Endothelial cell of umbilical vein (primary cell): ENCODE results near the gene TEDC2.

ENCODE experiments used
- EZH2 ChIP-seq: IDR thresholded peaks from 2 replicates; pipeline ENCODE4 v1.6.1; 2012; ENCODE audit warnings: borderline replicate concordance, low read depth, mild to moderate bottlenecking, moderate library complexity, low read length, inconsistent platforms; ENCODE audit not compliant: severe bottlenecking
- FOS ChIP-seq: IDR thresholded peaks from 2 replicates; pipeline ENCODE4 v1.6.1; 2011; ENCODE audit warnings: mild to moderate bottlenecking, low read length, moderate library complexity, borderline replicate concordance; ENCODE audit not compliant: insufficient read depth
- GATA2 ChIP-seq: IDR thresholded peaks from 2 replicates; pipeline ENCODE4 v1.7.0; 2011; ENCODE audit warnings: low read depth, mild to moderate bottlenecking, moderate library complexity, mixed read lengths, low read length; ENCODE audit not compliant: insufficient read length, insufficient read depth
- JUN ChIP-seq: IDR thresholded peaks from 2 replicates; pipeline ENCODE4 v1.6.1; 2011; ENCODE audit warnings: borderline replicate concordance, low read depth; ENCODE audit not compliant: insufficient read length, insufficient read depth
- MYC ChIP-seq: IDR thresholded peaks from one replicate; pipeline ENCODE4 v1.6.1; 2011; ENCODE audit warnings: mild to moderate bottlenecking, low read depth, low read length
- POLR2A ChIP-seq: IDR thresholded peaks from 2 replicates; pipeline ENCODE4 v1.6.1; 2012; ENCODE audit warnings: low read depth, mild to moderate bottlenecking, control low read depth, low read length
- POLR2AphosphoS5 ChIP-seq: IDR thresholded peaks from 2 replicates; pipeline ENCODE4 v1.6.1; 2012; ENCODE audit warnings: low read depth, mild to moderate bottlenecking, control low read depth, low read length, moderate library complexity; ENCODE audit not compliant: insufficient read depth
- TF ChIP-seq, protein P1 (sequence below), 2 donors: IDR thresholded peaks; 1 replicate in 1 of 2; 2 replicates in 1 of 2; pipeline ENCODE4 v1.5.1; 2011; ENCODE audit warnings: low read length in 2 of 2, mild to moderate bottlenecking in 2 of 2, moderate library complexity in 2 of 2, control low read depth in 1 of 2, inconsistent platforms in 1 of 2, low read depth in 1 of 2; ENCODE audit not compliant: insufficient read depth in 1 of 2; ENCODE audit errors: extremely low read depth in 1 of 2
- TF ChIP-seq, protein P2 (sequence below): IDR thresholded peaks from 2 replicates; pipeline ENCODE4 v1.6.1; 2011; ENCODE audit not compliant: insufficient read depth, insufficient read length

DNA sequence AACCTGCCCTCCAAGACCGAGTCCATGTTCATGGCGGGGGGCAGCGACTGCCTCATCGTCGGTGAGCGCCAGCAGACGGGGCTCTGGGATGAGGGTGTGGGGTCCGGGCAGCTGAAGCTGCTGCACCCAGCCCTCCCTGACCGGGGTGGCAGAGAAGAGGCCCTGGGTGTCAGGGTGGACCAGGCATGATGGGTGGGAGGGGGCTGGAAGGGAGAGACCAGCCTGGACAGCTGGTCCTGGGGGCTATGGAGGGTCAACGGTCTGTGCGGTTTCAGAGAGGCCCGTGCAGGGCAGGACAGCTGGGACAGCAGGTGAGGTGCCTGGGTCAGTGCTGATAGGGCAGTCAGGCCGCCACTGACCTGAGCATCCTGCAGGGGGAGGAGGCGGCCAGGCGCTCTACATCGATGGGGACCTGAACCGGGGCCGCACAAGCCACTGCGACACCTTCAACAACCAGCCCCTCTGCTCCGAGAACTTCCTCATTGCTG is 40.6 kb downstream of the TEDC2 start:
- TF ChIP-seq, protein P1, sequence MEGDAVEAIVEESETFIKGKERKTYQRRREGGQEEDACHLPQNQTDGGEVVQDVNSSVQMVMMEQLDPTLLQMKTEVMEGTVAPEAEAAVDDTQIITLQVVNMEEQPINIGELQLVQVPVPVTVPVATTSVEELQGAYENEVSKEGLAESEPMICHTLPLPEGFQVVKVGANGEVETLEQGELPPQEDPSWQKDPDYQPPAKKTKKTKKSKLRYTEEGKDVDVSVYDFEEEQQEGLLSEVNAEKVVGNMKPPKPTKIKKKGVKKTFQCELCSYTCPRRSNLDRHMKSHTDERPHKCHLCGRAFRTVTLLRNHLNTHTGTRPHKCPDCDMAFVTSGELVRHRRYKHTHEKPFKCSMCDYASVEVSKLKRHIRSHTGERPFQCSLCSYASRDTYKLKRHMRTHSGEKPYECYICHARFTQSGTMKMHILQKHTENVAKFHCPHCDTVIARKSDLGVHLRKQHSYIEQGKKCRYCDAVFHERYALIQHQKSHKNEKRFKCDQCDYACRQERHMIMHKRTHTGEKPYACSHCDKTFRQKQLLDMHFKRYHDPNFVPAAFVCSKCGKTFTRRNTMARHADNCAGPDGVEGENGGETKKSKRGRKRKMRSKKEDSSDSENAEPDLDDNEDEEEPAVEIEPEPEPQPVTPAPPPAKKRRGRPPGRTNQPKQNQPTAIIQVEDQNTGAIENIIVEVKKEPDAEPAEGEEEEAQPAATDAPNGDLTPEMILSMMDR (IDR thresholded peaks at IDR 0.05; ENCODE audit: extremely low read depth in 1 of 2, insufficient read depth in 1 of 2, low read depth in 1 of 2, low read length in 2 of 2), result no peak
- TF ChIP-seq POLR2AphosphoS5, result no peak
- no peak for TF ChIP-seq GATA2
- no peak for TF ChIP-seq POLR2A
- TF ChIP-seq EZH2, result no peak
- no peak for TF ChIP-seq JUN
- no peak for TF ChIP-seq MYC
- TF ChIP-seq, protein P2, sequence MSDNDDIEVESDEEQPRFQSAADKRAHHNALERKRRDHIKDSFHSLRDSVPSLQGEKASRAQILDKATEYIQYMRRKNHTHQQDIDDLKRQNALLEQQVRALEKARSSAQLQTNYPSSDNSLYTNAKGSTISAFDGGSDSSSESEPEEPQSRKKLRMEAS, result no peak
- TF ChIP-seq FOS, result no peak
